Stimulated activated effector memory CD8-positive, alpha-beta T cell treated with anti-CD3 and anti-CD28 coated beads, Interleukin-12 subunit alpha, Interleukin-12 subunit beta, amount 100 ng/mL, for 72 hours (primary cell): ENCODE data around the gene KRTAP5-9.
"Not testable (repeated sequence)": the region's sequence is repeated elsewhere in the genome, so short reads cannot be mapped to it uniquely, and the experiment has no call there.

ENCODE experiments used
- ATAC-seq: fragments of 150-1000 bp; cut with Tn5 transposase; 2 replicates; pipeline ENCODE4 v1.10.0; 2021
- DNase-seq, 2 donors: peaks; one replicate each; pipeline ENCODE4 v3.0.0; 2021 to 2022; ENCODE audit warnings: low spot score in 2 of 2
- H3K27ac Mint-ChIP-seq: one replicate; pipeline ENCODE4 v1.8.0; 2022; ENCODE audit warnings: mild to moderate bottlenecking, mixed read lengths
- H3K36me3 Mint-ChIP-seq: one replicate; pipeline ENCODE4 v1.8.0; 2022; ENCODE audit warnings: mild to moderate bottlenecking, mixed read lengths
- H3K4me1 Mint-ChIP-seq: one replicate; pipeline ENCODE4 v1.8.0; 2022; ENCODE audit warnings: mixed read lengths
- H3K4me3 Mint-ChIP-seq: one replicate; pipeline ENCODE4 v1.8.0; 2022; ENCODE audit warnings: mild to moderate bottlenecking, mixed read lengths
- H3K9me3 Mint-ChIP-seq: one replicate; pipeline ENCODE4 v1.8.0; 2022; ENCODE audit warnings: mixed read lengths

Gene KRTAP5-9

DNA sequence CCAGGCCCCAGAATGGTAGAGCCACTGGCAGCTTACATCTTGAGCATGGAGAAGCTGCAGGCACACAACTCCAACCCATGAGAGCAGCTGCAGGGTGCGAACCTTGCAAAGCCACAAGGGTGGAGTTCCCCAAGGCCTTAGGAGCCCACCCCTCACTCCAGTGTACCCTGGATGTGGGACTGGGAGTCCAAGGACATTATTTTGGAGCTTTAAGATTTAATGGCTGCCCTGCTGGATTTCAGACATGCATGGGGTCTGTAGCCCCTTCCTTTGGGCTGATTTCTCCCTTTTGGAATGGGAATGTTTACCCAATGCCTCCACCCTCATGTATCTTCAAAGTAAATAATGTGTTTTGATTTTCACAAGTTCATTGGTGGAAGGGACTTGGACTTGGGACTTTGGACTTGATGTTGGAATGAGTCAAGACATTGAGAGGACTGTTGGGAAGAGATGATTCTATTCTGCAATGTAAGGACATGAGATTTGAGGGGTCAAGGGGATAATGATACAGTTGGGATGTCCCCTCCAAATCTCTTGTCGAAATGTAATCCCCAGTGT, 22.2 kb upstream of the KRTAP5-9 start:
- no peak for ATAC-seq
- Mint-ChIP-seq H3K9me3 (no peaks in the 10 kb centered on the region), H3K27ac (no peak overlapping the region), H3K36me3 (no peaks in the 10 kb centered on the region), H3K4me1 (no peaks in the 10 kb centered on the region), H3K4me3 (no peak overlapping the region)
- DNase-seq = no peak

DNA sequence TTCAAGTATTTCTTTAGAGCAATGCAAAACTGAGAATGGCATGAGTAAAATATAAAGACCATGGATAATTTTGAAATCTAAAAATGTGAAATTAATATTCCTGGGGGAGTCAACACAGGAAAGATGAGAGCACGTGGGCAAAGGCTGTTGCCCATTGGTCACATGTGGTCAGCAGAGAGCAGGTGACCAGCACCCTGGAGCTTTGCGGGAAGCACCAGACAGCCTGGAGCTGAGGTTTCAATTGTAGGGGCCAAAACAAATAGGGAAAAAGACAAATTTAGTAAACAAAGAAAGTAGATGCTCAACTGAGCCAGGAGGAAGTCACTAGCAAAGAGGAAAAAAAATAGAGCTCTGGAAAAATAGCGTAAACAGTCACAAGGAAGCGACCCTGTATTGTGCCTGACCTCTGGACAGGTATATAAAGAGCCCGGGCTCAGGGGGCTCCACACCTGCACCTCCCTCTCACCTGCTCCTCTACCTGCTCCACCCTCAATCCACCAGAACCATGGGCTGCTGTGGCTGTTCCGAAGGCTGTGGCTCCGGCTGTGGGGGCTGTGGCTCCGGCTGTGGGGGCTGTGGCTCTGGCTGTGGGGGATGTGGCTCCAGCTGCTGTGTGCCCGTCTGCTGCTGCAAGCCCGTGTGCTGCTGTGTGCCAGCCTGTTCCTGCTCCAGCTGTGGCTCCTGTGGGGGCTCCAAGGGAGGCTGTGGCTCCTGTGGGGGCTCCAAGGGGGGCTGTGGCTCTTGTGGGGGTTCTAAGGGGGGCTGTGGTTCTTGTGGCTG, 21.2 kb upstream of the KRTAP5-9 start, which contains the start of gene KRTAP5-7:
Gene KRTAP5-7 (plus strand): TSS at position 472 of the 780 bp plus-strand sequence. CDS start 34 bp downstream, at position 506.
- DNase-seq, H3K4me1 Mint-ChIP-seq, H3K36me3 Mint-ChIP-seq, ATAC-seq, H3K4me3 Mint-ChIP-seq, H3K27ac Mint-ChIP-seq, H3K9me3 Mint-ChIP-seq: not testable (repeated sequence)

DNA sequence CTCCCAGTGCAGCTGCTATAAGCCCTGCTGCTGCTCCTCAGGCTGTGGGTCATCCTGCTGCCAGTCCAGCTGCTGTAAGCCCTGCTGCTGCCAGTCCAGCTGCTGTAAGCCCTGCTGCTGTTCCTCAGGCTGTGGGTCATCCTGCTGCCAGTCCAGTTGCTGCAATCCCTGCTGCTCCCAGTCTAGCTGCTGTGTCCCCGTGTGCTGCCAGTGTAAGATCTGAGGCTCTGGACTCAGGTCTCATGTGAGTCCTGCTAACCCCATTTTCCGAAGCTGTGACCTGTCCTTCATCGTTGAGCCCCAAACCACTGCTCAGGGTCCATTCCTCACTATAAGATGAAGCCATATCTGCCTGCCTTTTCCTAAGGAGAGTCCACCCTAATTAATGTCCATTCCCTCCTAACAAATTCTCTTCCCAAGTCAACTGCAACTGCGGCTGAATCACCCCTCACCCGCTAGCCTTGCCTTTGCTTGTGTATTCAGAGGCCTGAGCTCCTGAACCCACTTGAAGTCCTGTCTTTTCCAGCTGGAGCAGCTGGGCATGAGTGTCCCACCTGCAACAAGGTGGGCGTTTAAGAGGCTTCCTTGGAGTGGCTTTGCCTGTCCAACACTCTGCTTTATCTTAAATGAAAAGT, 20.5 kb upstream of the KRTAP5-9 start:
- ATAC-seq = no peak
- H3K27ac Mint-ChIP-seq = no peak overlapping the region

DNA sequence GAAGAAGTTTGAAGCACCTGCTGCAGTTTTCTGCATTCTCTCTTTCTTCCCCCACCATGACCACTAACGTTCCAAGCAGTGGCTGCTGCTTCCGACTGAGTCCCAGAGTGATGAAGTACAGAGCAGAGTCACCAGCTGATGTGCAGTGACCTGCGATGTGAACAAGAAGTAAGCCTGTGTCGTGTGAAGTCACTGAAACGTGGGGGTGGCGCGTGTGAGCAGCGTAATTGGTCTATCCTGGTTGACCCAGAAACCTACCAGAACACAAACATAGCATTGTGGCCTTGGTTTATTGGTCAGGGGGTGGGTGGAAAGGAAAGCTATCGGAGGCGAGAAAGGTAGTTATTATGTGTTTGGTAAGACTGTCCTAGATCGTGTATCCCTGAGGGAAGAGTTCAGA, 17.6 kb upstream of the KRTAP5-9 start:
- ATAC-seq (peak; percentile 57), DNase-seq (no peak)
- no peak overlapping the region for H3K4me3 Mint-ChIP-seq
- no peaks in the 10 kb centered on the region for H3K9me3 Mint-ChIP-seq
- no peaks in the 10 kb centered on the region for H3K4me1 Mint-ChIP-seq
- H3K36me3 Mint-ChIP-seq = no peaks in the 10 kb centered on the region
- no peak overlapping the region for H3K27ac Mint-ChIP-seq

More for the DNA sequence above, 20.5 kb upstream of the KRTAP5-9 start:
- no peaks in the 10 kb centered on the region for H3K36me3 Mint-ChIP-seq
- DNase-seq = no peak
- H3K4me1 Mint-ChIP-seq = no peaks in the 10 kb centered on the region
- H3K4me3 Mint-ChIP-seq = no peak overlapping the region
- H3K9me3 Mint-ChIP-seq = no peaks in the 10 kb centered on the region

DNA sequence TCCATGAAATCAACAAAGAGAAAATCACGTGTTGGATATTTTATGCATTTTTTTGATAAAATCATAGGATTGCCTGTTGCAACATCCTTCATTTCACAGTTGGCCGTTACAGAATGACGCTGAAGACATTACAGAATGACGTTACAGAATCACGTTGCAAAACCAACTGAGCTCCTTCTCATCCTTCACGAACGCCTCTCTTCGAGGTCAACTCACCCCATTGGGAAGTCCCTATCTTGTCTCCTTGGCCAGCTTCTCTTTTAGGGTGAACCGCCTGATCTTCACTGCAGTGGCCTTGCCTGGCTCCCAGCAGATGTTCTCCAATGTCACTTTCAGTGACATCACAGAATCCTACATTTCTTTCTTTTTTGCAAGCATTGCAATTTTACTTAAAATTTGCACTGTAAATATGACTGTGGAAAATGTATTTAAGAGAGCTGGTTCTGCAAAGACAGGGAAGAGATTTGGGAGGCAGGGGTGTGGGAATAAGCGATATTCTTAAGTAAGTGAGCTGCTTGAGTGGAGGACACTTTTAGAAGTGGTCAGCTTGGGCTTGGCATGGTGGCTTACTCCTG, 16.1 kb upstream of the KRTAP5-9 start:
- H3K9me3 Mint-ChIP-seq = no peaks in the 10 kb centered on the region
- no peak for DNase-seq

DNA sequence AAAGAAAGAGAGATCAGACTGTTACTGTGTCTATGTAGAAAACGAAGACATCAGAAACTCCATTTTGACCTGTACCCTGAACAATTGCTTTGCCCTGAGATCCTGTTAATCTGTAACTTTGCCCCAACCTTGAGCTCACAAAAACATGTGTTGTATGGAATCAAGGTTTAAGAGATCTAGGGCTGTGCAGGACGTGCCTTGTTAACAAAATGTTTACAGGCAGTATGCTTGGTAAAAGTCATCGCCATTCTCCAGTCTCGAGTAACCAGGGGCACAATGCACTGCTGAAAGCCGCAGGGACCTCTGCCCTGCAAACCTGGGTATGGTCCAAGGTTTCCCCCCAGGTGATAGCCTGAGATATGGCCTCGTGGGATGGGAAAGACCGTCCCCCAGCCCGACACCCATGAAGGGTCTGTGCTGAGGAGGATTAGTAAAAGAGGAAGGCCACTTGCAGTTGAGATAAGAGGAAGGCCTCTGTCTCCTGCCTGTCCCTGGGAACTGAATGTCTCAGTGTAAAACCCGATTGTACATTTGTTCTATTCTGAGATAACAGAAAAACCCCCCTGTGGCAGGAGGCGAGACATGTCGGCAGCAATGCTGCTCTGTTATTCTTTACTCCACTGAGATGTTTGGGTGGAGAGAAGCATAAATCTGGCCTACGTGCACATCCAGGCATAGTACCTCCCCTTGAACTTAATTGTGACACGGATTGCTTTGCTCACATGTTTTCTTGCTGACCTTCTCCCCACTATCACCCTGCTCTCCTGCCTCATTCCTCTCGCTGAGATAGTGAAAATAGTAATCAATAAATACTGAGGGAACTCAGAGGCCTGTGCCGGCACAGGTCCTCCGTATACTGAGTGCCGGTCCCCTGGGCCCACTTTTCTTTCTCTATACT, 13.3 kb upstream of the KRTAP5-9 start:
- DNase-seq, H3K4me1 Mint-ChIP-seq, H3K4me3 Mint-ChIP-seq, H3K9me3 Mint-ChIP-seq, H3K27ac Mint-ChIP-seq, H3K36me3 Mint-ChIP-seq, ATAC-seq: not testable (repeated sequence)

More for the DNA sequence above, 16.1 kb upstream of the KRTAP5-9 start:
- ATAC-seq = no peak
- H3K36me3 Mint-ChIP-seq = no peaks in the 10 kb centered on the region
- no peak overlapping the region for H3K27ac Mint-ChIP-seq
- H3K4me1 Mint-ChIP-seq = no peaks in the 10 kb centered on the region
- H3K4me3 Mint-ChIP-seq = no peak overlapping the region

DNA sequence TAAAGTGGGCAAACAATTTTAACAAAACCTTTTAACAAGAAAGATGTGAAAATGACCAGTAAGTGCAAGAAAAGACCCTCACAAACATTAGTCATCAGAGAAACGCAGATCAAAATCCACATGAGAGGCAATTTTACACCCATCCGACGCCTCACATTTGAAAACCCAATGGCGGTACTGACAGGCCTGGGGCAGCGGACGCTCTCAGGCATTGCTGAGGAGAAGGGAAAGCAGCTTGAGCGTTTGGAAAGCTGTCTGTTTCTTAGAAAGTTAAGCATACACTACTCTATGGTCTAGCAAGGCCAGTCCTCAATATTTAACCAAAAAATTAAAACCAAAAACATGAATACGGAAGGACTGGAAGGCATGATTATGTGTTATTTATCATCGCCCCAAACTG, 12.4 kb upstream of the KRTAP5-9 start:
- DNase-seq (no peak), ATAC-seq (no peak)
- H3K27ac Mint-ChIP-seq = no peak overlapping the region
- no peaks in the 10 kb centered on the region for H3K36me3 Mint-ChIP-seq
- no peak overlapping the region for H3K4me3 Mint-ChIP-seq
- no peaks in the 10 kb centered on the region for H3K4me1 Mint-ChIP-seq
- no peaks in the 10 kb centered on the region for H3K9me3 Mint-ChIP-seq

DNA sequence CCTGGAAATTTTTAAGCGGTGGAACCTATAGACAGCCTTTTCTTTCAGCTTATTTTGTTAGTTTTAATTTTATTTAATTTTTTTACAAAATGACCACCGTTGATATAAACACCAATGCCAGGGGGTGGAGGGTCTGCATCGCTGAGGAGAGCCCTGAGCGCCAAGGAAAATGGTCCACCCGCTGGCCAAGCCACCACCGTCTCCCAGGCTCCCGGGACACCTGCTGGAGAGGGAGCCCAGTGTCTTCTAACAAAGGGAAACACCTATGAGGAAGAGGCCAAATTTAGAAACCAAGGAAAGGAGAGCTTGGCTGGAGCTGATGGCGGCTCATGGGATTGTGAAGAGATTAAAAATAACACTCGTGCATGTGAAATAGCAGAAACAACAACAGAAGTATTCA, 10.7 kb upstream of the KRTAP5-9 start:
- DNase-seq = no peak
- Mint-ChIP-seq H3K27ac (no peak overlapping the region), H3K9me3 (no peaks in the 10 kb centered on the region), H3K4me3 (no peak overlapping the region), H3K4me1 (no peaks in the 10 kb centered on the region), H3K36me3 (no peaks in the 10 kb centered on the region)
- no peak for ATAC-seq

DNA sequence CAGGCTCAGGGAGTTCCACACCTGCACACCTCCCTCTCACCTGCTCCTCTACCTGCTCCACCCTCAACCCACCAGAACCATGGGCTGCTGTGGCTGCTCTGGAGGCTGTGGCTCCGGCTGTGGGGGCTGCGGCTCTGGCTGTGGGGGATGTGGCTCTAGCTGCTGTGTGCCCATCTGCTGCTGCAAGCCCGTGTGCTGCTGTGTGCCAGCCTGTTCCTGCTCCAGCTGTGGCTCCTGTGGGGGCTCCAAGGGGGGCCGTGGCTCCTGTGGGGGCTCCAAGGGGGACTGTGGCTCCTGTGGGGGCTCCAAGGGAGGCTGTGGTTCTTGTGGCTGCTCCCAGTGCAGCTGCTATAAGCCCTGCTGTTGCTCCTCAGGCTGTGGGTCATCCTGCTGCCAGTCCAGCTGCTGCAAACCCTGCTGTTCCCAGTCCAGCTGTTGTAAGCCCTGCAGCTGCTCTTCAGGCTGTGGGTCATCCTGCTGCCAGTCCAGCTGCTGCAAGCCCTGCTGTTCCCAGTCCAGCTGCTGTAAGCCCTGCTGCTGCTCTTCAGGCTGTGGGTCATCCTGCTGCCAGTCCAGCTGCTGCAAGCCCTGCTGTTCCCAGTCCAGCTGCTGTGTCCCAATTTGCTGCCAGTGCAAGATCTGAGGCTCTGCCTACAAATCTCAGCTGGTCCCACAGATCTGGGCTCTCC, 10.1 kb upstream of the KRTAP5-9 start, which contains the start of gene KRTAP5-8:
Gene KRTAP5-8 (plus strand): TSS at position 49 of the 689 bp plus-strand sequence. CDS start 31 bp downstream, at position 80.
- H3K4me3 Mint-ChIP-seq, ATAC-seq, H3K27ac Mint-ChIP-seq, H3K9me3 Mint-ChIP-seq, H3K36me3 Mint-ChIP-seq, H3K4me1 Mint-ChIP-seq, DNase-seq: not testable (repeated sequence)

DNA sequence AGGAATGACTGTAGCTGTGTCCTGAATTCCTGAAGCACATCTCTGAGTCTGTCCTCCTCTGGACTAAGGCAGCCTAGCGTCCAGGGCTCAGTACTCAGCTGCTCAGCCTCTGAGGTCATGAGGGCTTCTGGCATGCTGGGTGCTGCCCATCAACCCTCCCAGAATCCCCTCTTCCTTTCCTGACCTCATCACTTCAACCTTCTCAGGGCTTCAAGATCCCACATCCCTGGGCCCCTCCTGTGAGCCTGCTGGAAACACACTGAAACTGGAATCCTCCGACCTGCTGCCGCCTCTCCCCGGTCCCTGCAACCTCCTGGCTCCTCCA, 9.6 kb upstream of the KRTAP5-9 start:
- Mint-ChIP-seq H3K4me1 (peaks cover 9% of the 10 kb centered on the region), H3K27ac (no peak overlapping the region), H3K36me3 (no peaks in the 10 kb centered on the region), H3K4me3 (no peak overlapping the region), H3K9me3 (no peaks in the 10 kb centered on the region)
- ATAC-seq (no peak), DNase-seq (no peak)

DNA sequence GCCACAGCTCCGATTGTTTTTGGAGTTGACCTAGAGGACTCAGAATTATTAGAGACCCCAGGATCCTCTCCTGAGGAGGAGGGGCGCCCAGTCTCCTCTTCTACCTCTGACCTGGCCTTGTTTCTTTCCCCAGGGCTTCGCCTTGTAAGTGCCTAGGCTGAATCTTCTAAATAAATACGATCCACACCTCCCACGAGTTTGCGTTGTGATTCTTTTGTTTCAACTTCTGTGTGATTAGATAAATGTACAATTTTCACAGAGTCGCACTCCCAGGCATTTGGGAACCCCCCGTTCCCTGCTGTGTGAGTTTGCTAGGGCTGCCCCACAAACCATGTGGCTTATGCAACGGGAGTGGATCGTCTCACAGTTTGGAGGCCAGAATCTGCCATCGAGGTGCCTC, 9.2 kb upstream of the KRTAP5-9 start:
- Mint-ChIP-seq H3K4me3 (no peak overlapping the region), H3K4me1 (peaks cover 11% of the 10 kb centered on the region), H3K27ac (no peak overlapping the region), H3K9me3 (no peaks in the 10 kb centered on the region), H3K36me3 (no peaks in the 10 kb centered on the region)
- DNase-seq (no peak), ATAC-seq (no peak)

DNA sequence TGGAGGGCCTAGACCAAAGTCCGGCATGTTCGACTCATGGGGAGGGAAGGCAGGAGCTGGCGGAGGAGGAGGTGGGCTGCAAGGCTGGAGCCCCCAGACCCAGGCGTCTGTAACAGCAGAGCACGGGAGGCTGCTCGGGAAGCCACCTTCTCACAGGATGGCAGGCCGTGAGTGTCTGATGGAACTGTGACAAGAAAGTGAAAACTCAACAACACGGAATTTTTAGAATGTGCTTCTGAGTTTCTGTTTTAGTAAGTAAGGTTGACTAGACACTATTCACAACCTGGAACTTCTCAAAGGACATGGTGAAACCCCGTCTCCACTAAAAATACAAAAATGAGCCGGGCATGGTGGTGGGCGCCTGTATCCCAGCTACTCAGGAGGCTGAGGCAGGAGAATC, 8.2 kb upstream of the KRTAP5-9 start:
- ATAC-seq = not testable (repeated sequence)

DNA sequence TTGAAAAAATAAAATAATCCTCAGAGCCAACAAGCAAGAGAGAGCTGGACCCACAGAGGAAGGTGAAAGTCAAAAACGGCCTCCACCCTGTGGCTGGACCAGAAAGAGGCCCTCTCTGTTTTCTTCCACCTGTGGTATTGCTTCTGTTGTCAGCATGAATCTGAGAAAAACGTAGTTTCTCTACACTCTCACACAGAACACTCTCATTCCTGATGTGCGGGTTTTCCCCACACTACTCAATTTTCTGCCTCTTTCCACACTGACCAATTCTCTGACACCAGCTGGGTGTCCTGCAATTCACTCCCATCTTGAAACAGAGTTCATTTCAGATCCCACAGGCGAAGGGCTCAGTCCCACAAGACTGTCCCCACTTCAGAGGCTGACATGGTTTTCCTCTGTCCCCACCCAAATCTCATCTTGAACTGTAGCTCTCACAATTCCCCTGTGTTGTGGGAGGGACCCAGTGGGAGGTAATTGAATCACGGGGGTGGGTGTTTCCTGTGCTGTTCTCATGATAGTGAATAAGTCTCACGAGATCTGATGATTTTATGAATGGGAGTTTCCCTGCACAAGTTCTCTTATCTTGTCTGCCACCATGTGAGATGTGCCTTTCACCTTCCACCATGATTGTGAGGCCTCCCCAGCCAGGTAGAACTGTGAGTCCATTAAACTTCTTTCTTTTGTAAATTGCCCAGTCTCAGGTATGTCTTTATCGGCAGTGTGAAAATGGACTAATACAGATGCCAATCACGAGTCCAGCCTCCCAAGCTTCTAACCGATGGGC, 7.5 kb upstream of the KRTAP5-9 start:
- H3K36me3 Mint-ChIP-seq, H3K4me3 Mint-ChIP-seq, H3K27ac Mint-ChIP-seq, DNase-seq, H3K9me3 Mint-ChIP-seq: not testable (repeated sequence)
- peaks cover 11% of the 10 kb centered on the region for H3K4me1 Mint-ChIP-seq
- peak; percentile 50 for ATAC-seq

More for the DNA sequence above, 8.2 kb upstream of the KRTAP5-9 start:
- not testable (repeated sequence) for H3K36me3 Mint-ChIP-seq, H3K4me3 Mint-ChIP-seq, H3K27ac Mint-ChIP-seq, H3K9me3 Mint-ChIP-seq, DNase-seq
- peaks cover 11% of the 10 kb centered on the region for H3K4me1 Mint-ChIP-seq

DNA sequence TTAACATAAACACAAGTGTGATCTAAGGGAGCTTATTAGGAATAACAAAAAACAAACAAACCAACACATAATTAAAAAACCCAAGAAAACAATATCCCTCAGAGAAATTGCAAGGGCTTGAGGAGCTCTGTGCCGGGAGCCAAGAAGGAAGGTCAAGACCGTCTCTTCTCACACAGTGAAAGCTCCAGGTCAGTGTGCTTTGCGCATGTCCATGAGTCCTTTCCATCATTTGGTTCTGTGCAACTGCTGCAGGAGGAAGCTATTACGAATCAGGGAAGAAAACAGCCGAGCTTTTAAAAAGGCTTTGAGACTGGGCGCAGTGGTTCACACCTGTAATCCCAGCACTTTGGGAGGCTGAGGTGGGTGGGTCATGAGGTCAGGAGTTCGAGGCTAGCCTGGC, 5.8 kb upstream of the KRTAP5-9 start:
- Mint-ChIP-seq H3K27ac (no peak overlapping the region), H3K4me3 (no peak overlapping the region), H3K4me1 (peaks cover 11% of the 10 kb centered on the region), H3K36me3 (no peaks in the 10 kb centered on the region), H3K9me3 (no peaks in the 10 kb centered on the region)
- ATAC-seq = no peak
- no peak for DNase-seq
